ENCODE results near the gene SLC29A2.

DNA sequence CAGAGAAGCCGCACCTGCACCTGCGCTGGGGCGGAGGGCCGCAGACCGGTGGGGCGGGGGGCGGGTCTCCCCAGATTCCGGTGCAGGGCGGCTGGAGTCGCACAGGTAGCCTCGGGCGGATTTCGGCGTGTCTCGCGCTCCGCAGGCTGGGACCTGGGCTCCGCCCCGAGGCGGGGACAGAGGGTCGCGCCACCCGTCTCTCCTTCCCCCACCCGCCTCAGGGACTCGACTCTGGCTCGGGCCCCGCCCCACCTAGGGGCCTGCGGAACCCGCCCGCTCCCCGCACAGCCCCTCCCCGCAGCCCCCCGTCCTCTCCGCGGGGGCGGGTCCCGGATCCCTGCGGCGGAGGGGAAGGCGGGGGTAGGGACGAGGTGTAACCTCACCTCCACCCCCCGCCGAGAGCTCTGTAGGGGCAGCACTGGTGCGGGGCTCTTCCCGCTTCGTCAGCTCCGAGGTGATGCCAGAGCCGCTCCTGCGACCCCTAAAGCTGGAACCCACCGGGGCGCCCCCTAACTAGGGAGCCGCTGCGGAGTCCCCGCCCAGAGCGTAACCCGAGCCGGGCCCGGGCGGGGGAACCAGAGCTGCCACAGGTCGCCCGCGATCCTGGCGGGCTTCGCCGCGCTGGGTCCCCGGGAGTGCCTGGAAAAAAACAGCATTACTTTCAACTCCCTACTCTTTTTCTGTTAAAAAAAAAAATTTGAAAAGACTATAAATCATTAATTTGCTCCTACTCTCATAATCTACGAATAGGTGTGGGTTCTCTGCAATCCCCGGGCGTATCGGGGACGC lies at the start of gene SLC29A2:
- TF ChIP-seq, protein P1, sequence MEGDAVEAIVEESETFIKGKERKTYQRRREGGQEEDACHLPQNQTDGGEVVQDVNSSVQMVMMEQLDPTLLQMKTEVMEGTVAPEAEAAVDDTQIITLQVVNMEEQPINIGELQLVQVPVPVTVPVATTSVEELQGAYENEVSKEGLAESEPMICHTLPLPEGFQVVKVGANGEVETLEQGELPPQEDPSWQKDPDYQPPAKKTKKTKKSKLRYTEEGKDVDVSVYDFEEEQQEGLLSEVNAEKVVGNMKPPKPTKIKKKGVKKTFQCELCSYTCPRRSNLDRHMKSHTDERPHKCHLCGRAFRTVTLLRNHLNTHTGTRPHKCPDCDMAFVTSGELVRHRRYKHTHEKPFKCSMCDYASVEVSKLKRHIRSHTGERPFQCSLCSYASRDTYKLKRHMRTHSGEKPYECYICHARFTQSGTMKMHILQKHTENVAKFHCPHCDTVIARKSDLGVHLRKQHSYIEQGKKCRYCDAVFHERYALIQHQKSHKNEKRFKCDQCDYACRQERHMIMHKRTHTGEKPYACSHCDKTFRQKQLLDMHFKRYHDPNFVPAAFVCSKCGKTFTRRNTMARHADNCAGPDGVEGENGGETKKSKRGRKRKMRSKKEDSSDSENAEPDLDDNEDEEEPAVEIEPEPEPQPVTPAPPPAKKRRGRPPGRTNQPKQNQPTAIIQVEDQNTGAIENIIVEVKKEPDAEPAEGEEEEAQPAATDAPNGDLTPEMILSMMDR (IDR thresholded peaks at IDR 0.05; ENCODE audit: low read length), result no peak
- TF ChIP-seq EZH2 (optimal IDR thresholded peaks at IDR 0.05; ENCODE audit: low read depth, low read length), result no peak
